Hepatocyte (in vitro differentiated cells): ENCODE data around the gene NAA30.

Source experiments
- CTCF ChIP-seq: fragments of 200-600 bp; sonication (generic); IDR thresholded peaks from 2 replicates; pipeline ENCODE4 v1.5.1; 2016; ENCODE audit warnings: antibody characterized with exemption, mild to moderate bottlenecking; ENCODE audit not compliant: poor library complexity
- EZH2phosphoT487 ChIP-seq: fragments of 200-600 bp; sonication (generic); IDR thresholded peaks from one replicate; pipeline ENCODE4 v1.6.1; 2018; ENCODE audit warnings: antibody characterized with exemption, mild to moderate bottlenecking, low read depth, moderate library complexity; ENCODE audit not compliant: unreplicated experiment, severe bottlenecking

GRCh38 chr14:57420986-57421385 lies 30.6 kb downstream of the NAA30 start:
- TF ChIP-seq CTCF: no peak
- TF ChIP-seq EZH2phosphoT487: no peak
